Smooth muscle cell of the pulmonary artery (primary cell): ENCODE data around the gene PELO. TPM values are rescaled to one million over a fixed set of nuclear protein-coding genes. Genes with fewer than 3 reads are reported as not detected.

Experiments
- total RNA-seq: library from RNA; depleted of rRNA; stranded (reverse); fragments of >200 nt; gene quantifications from 2 replicates; pipeline ENCODE4 v1.2.3, GENCODE V29; 2014

Gene PELO, protein sequence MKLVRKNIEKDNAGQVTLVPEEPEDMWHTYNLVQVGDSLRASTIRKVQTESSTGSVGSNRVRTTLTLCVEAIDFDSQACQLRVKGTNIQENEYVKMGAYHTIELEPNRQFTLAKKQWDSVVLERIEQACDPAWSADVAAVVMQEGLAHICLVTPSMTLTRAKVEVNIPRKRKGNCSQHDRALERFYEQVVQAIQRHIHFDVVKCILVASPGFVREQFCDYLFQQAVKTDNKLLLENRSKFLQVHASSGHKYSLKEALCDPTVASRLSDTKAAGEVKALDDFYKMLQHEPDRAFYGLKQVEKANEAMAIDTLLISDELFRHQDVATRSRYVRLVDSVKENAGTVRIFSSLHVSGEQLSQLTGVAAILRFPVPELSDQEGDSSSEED
- total RNA-seq, result 46.5 and 57.1 TPM in 2 replicates

GRCh38 chr5:52787600-52788504 is at the start of gene PELO, which contains the start of gene ITGA1:
PELO (plus strand) TSS chr5:52787916; CDS start chr5:52800395, 12,479 bp downstream.
ITGA1 (plus strand) TSS chr5:52787916; CDS start chr5:52788354, 438 bp downstream.

Other genes with a start within 250 kb of the PELO start
- 67.4 and 157 TPM in 2 replicates for gene ITGA1, start within 50 bp of the PELO start, total RNA-seq
- gene ITGA2, start 201.4 kb downstream of the PELO start, total RNA-seq, result 83.3 and 167 TPM in 2 replicates